ENCODE data around the gene ARMC6.

- TF ChIP-seq ZFP37 (tag by site-specific recombination; IDR thresholded peaks at IDR 0.05) (no peak), ZNF530 (tag by site-specific recombination; IDR thresholded peaks at IDR 0.05; ENCODE audit: low read depth) (no peak), ZFP69B (tag by site-specific recombination; IDR thresholded peaks at IDR 0.05) (no peak), CTCF (tag by site-specific recombination; IDR thresholded peaks at IDR 0.05) (no peak), ZNF335 (tag by site-specific recombination; conservative IDR thresholded peaks at IDR 0.05) (no peak), YY1 (tag by site-specific recombination; IDR thresholded peaks at IDR 0.05) (no peak), ZNF768 (tag by site-specific recombination; IDR thresholded peaks at IDR 0.05) (no peak), ZFP41 (tag by site-specific recombination; IDR thresholded peaks at IDR 0.05; ENCODE audit: borderline replicate concordance) (no peak), ZNF248 (tag by site-specific recombination; IDR thresholded peaks at IDR 0.05) (no peak)
- TF ChIP-seq, protein P1, sequence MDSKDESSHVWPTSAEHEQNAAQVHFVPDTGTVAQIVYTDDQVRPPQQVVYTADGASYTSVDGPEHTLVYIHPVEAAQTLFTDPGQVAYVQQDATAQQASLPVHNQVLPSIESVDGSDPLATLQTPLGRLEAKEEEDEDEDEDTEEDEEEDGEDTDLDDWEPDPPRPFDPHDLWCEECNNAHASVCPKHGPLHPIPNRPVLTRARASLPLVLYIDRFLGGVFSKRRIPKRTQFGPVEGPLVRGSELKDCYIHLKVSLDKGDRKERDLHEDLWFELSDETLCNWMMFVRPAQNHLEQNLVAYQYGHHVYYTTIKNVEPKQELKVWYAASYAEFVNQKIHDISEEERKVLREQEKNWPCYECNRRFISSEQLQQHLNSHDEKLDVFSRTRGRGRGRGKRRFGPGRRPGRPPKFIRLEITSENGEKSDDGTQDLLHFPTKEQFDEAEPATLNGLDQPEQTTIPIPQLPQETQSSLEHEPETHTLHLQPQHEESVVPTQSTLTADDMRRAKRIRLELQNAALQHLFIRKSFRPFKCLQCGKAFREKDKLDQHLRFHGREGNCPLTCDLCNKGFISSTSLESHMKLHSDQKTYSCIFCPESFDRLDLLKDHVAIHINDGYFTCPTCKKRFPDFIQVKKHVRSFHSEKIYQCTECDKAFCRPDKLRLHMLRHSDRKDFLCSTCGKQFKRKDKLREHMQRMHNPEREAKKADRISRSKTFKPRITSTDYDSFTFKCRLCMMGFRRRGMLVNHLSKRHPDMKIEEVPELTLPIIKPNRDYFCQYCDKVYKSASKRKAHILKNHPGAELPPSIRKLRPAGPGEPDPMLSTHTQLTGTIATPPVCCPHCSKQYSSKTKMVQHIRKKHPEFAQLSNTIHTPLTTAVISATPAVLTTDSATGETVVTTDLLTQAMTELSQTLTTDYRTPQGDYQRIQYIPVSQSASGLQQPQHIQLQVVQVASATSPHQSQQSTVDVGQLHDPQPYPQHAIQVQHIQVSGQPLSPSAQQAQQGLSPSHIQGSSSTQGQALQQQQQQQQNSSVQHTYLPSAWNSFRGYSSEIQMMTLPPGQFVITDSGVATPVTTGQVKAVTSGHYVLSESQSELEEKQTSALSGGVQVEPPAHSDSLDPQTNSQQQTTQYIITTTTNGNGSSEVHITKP (tag by site-specific recombination; IDR thresholded peaks at IDR 0.05) = no peak
These were observed 23.5 kb upstream of the ARMC6 start for GRCh38 chr19:19009951-19010350.

All from HEK293 (cell line).